ENCODE data around the gene CERK.

CERK gene

DNA sequence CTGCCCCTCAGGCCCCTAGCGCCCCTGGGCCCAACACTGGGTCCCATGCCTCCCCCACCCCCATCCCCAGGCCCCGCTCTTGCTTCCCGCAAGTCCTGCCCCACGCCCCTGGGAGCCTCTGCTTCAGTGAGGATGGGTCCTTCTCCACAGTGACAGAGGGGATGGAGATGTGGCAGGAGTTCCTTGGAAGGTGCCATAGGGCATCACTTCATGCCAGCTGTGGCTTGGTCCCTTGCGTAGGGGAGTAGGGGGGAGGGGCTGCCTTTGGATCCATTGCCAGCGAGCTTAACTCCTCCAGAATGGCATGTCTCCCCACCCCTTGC lies 14.9 kb upstream of the CERK start:
- TF ChIP-seq SIN3A (IDR thresholded peaks at IDR 0.05; ENCODE audit: borderline replicate concordance, insufficient read depth, low read length) (no peak), FOXP2 (optimal IDR thresholded peaks at IDR 0.05; ENCODE audit: borderline replicate concordance, extremely low read depth, extremely low read length, insufficient read depth) (no peak), TAF1 (IDR thresholded peaks at IDR 0.05; ENCODE audit: borderline replicate concordance, insufficient read depth, low read length) (no peak), POLR2AphosphoS5 (IDR thresholded peaks at IDR 0.05; ENCODE audit: low read depth, low read length) (no peak)
- TF ChIP-seq, protein P1, sequence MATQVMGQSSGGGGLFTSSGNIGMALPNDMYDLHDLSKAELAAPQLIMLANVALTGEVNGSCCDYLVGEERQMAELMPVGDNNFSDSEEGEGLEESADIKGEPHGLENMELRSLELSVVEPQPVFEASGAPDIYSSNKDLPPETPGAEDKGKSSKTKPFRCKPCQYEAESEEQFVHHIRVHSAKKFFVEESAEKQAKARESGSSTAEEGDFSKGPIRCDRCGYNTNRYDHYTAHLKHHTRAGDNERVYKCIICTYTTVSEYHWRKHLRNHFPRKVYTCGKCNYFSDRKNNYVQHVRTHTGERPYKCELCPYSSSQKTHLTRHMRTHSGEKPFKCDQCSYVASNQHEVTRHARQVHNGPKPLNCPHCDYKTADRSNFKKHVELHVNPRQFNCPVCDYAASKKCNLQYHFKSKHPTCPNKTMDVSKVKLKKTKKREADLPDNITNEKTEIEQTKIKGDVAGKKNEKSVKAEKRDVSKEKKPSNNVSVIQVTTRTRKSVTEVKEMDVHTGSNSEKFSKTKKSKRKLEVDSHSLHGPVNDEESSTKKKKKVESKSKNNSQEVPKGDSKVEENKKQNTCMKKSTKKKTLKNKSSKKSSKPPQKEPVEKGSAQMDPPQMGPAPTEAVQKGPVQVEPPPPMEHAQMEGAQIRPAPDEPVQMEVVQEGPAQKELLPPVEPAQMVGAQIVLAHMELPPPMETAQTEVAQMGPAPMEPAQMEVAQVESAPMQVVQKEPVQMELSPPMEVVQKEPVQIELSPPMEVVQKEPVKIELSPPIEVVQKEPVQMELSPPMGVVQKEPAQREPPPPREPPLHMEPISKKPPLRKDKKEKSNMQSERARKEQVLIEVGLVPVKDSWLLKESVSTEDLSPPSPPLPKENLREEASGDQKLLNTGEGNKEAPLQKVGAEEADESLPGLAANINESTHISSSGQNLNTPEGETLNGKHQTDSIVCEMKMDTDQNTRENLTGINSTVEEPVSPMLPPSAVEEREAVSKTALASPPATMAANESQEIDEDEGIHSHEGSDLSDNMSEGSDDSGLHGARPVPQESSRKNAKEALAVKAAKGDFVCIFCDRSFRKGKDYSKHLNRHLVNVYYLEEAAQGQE (IDR thresholded peaks at IDR 0.05; ENCODE audit: insufficient read depth in 1 of 2, low read depth in 2 of 2, low read length in 2 of 2), result no peak

- TF ChIP-seq POLR2AphosphoS5 (IDR thresholded peaks at IDR 0.05; ENCODE audit: low read depth, low read length) (no peak), FOXP2 (optimal IDR thresholded peaks at IDR 0.05; ENCODE audit: borderline replicate concordance, extremely low read depth, extremely low read length, insufficient read depth) (no peak), SIN3A (IDR thresholded peaks at IDR 0.05; ENCODE audit: borderline replicate concordance, insufficient read depth, low read length) (no peak), TAF1 (IDR thresholded peaks at IDR 0.05; ENCODE audit: borderline replicate concordance, insufficient read depth, low read length) (no peak)
- TF ChIP-seq, protein P1 (IDR thresholded peaks at IDR 0.05; ENCODE audit: insufficient read depth in 1 of 2, low read depth in 2 of 2, low read length in 2 of 2), result no peak
These were observed 14.4 kb upstream of the CERK start for GRCh38 chr22:46752286-46752987.

GRCh38 chr22:46750863-46751443 lies 12.9 kb upstream of the CERK start:
- TF ChIP-seq SIN3A (IDR thresholded peaks at IDR 0.05; ENCODE audit: borderline replicate concordance, insufficient read depth, low read length) (no peak), FOXP2 (optimal IDR thresholded peaks at IDR 0.05; ENCODE audit: borderline replicate concordance, extremely low read depth, extremely low read length, insufficient read depth) (no peak), TAF1 (IDR thresholded peaks at IDR 0.05; ENCODE audit: borderline replicate concordance, insufficient read depth, low read length) (no peak)
- TF ChIP-seq, protein P1 (IDR thresholded peaks at IDR 0.05; ENCODE audit: insufficient read depth in 1 of 2, low read depth in 2 of 2, low read length in 2 of 2), result no peak

- TF ChIP-seq SIN3A (IDR thresholded peaks at IDR 0.05; ENCODE audit: borderline replicate concordance, insufficient read depth, low read length), result no peak
- TF ChIP-seq POLR2AphosphoS5 (IDR thresholded peaks at IDR 0.05; ENCODE audit: low read depth, low read length), result no peak
- TF ChIP-seq, protein P1 (IDR thresholded peaks at IDR 0.05; ENCODE audit: insufficient read depth in 1 of 2, low read depth in 2 of 2, low read length in 2 of 2), result no peak
- TF ChIP-seq FOXP2 (optimal IDR thresholded peaks at IDR 0.05; ENCODE audit: borderline replicate concordance, extremely low read depth, extremely low read length, insufficient read depth), result no peak
- TF ChIP-seq TAF1 (IDR thresholded peaks at IDR 0.05; ENCODE audit: borderline replicate concordance, insufficient read depth, low read length), result no peak
These were observed 12.4 kb upstream of the CERK start for GRCh38 chr22:46750530-46750800.

All from PFSK-1 (cell line).